Measurements from ENCODE around the gene TSPAN10. TPM values are rescaled to one million over a fixed set of nuclear protein-coding genes. Genes with fewer than 3 reads are reported as not detected.
"Not testable (repeated sequence)": the region's sequence is repeated elsewhere in the genome, so short reads cannot be mapped to it uniquely, and the experiment has no call there.

TSPAN10 gene
- total RNA-seq, 1 donor from 2014 or later, result 2.7 TPM

DNA sequence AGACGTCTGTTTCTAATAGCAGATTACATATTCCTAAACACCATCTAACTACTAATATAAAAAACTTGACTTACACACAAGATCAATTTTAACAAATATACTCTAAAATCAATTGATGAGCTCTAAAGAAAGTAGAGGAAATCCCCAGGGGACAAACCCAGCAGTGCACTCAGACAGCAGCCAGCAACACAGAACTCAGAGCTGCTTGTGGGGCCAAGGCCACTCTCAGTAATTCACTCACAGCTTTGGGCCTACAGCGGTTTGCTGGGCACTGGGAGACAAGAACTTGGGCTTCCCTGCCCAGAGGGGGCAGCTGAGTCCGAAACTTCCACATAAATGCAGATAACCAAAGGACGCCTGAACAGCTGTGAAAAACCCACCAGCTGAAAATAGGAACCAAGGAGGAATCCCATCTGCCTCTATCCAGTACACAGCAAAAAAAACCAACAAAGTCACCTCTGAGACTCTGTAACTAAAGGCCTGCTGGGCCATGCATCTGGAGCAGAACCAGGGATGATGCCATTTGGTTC lies 21.5 kb upstream of the TSPAN10 start:
- Histone ChIP-seq H3K27me3 (ENCODE audit: insufficient read depth, low read length) (no peaks in the 10 kb centered on the region), H3K27ac (ENCODE audit: low read depth, low read length) (no peak overlapping the region), H3K9me3 (ENCODE audit: insufficient read depth, low read depth, low read length) (no peaks in the 10 kb centered on the region), H3K4me1 (ENCODE audit: insufficient read depth, low read length) (peaks cover 3% of the 10 kb centered on the region), H3K4me3 (ENCODE audit: insufficient read depth, low read depth, low read length) (no peak overlapping the region), H3K4me2 (ENCODE audit: low read length) (no peak overlapping the region), H2AFZ (ENCODE audit: low read depth, low read length) (no peak overlapping the region), H4K20me1 (ENCODE audit: insufficient read depth, low read length) (peaks cover 60% of the 10 kb centered on the region), H3K79me2 (ENCODE audit: insufficient read depth, low read length) (peaks cover 60% of the 10 kb centered on the region), H3K36me3 (ENCODE audit: insufficient read depth, low read length) (peaks cover 18% of the 10 kb centered on the region), H3K9ac (ENCODE audit: low read length) (no peak overlapping the region)
- no peak overlapping the region for H3K27ac Mint-ChIP-seq (ENCODE audit: unreplicated experiment)
- H3K36me3 Mint-ChIP-seq (ENCODE audit: low read depth, unreplicated experiment), result peaks cover 29% of the 10 kb centered on the region
- H3K4me1 Mint-ChIP-seq (ENCODE audit: low read depth, unreplicated experiment), result peaks cover 21% of the 10 kb centered on the region
- H3K4me3 Mint-ChIP-seq (ENCODE audit: unreplicated experiment), result no peak overlapping the region
- FAIRE-seq, result no peak
- no peak for DNase-seq (ENCODE audit: low read depth)
- H3K9me3 Mint-ChIP-seq (ENCODE audit: unreplicated experiment), result no peaks in the 10 kb centered on the region
- TF ChIP-seq CTCF (IDR thresholded peaks at IDR 0.05; ENCODE audit: insufficient read depth, low read depth, low read length) (no peak), EZH2 (IDR thresholded peaks at IDR 0.05; ENCODE audit: insufficient read depth, low read length) (no peak)
- H3K27me3 Mint-ChIP-seq (ENCODE audit: low read depth, unreplicated experiment), result no peaks in the 10 kb centered on the region

DNA sequence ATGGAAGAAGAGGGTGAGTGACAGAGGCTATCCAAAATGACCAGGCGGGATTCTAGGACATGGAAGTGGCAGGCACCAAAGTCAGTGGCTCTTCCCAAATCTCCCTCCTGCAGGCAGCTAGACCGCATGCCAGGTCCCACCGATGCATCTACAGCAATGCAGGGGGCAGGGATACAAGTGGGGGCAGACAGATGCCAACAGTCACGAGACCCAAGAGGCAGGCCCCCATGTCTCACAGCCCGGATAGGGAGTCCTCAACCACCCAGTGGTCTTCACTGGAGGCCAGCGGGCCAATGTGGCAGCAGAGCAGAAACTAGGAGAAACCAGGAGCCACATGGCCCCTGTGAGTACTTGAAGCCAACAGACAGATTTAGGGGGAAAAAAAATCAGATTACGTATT lies 20.1 kb upstream of the TSPAN10 start:
- Histone ChIP-seq H3K9me3 (ENCODE audit: insufficient read depth, low read depth, low read length) (no peaks in the 10 kb centered on the region), H2AFZ (ENCODE audit: low read depth, low read length) (no peak overlapping the region), H3K4me2 (ENCODE audit: low read length) (no peak overlapping the region), H3K27me3 (ENCODE audit: insufficient read depth, low read length) (no peaks in the 10 kb centered on the region), H3K4me3 (ENCODE audit: insufficient read depth, low read depth, low read length) (no peak overlapping the region), H3K4me1 (ENCODE audit: insufficient read depth, low read length) (peaks cover 3% of the 10 kb centered on the region), H3K27ac (ENCODE audit: low read depth, low read length) (no peak overlapping the region), H3K9ac (ENCODE audit: low read length) (no peak overlapping the region), H4K20me1 (ENCODE audit: insufficient read depth, low read length) (peaks cover 70% of the 10 kb centered on the region), H3K79me2 (ENCODE audit: insufficient read depth, low read length) (peaks cover 71% of the 10 kb centered on the region), H3K36me3 (ENCODE audit: insufficient read depth, low read length) (peaks cover 32% of the 10 kb centered on the region)
- H3K27ac Mint-ChIP-seq (ENCODE audit: unreplicated experiment), result peak overlapping the region; percentile 7
- DNase-seq (ENCODE audit: low read depth), result no peak
- H3K9me3 Mint-ChIP-seq (ENCODE audit: unreplicated experiment), result no peaks in the 10 kb centered on the region
- peaks cover 39% of the 10 kb centered on the region for H3K36me3 Mint-ChIP-seq (ENCODE audit: low read depth, unreplicated experiment)
- peaks cover 21% of the 10 kb centered on the region for H3K4me1 Mint-ChIP-seq (ENCODE audit: low read depth, unreplicated experiment)
- no peak for FAIRE-seq
- no peaks in the 10 kb centered on the region for H3K27me3 Mint-ChIP-seq (ENCODE audit: low read depth, unreplicated experiment)
- no peak for TF ChIP-seq CTCF (IDR thresholded peaks at IDR 0.05; ENCODE audit: insufficient read depth, low read depth, low read length)
- TF ChIP-seq EZH2 (IDR thresholded peaks at IDR 0.05; ENCODE audit: insufficient read depth, low read length), result no peak
- H3K4me3 Mint-ChIP-seq (ENCODE audit: unreplicated experiment), result no peak overlapping the region

DNA sequence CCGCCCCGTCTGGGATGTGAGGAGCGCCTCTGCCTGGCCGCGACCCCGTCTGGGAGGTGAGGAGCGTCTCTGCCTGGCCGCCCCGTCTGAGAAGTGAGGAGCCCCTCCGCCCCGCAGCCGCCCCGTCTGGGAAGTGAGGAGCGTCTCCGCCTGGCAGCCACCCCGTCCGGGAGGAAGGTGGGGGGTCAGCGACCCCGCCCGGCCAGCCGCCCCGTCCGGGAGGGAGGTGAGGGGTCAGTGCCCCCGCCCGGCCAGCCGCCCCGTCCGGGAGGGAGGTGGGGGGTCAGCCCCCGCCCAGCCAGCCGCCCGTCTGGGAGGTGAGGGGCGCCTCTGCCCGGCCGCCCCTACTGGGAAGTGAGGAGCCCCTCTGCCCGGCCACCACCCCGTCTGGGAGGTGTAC lies 18.7 kb upstream of the TSPAN10 start:
- H3K79me2 ChIP-seq (ENCODE audit: insufficient read depth, low read length), result peaks cover 66% of the 10 kb centered on the region
- not testable (repeated sequence) for H3K9ac ChIP-seq (ENCODE audit: low read length); H3K4me3 Mint-ChIP-seq (ENCODE audit: unreplicated experiment); H2AFZ ChIP-seq (ENCODE audit: low read depth, low read length); H3K4me1 ChIP-seq (ENCODE audit: insufficient read depth, low read length); H3K4me2 ChIP-seq (ENCODE audit: low read length); FAIRE-seq; H3K9me3 Mint-ChIP-seq (ENCODE audit: unreplicated experiment); H3K27me3 Mint-ChIP-seq (ENCODE audit: low read depth, unreplicated experiment); H3K9me3 ChIP-seq (ENCODE audit: insufficient read depth, low read depth, low read length); H3K4me3 ChIP-seq (ENCODE audit: insufficient read depth, low read depth, low read length); H3K27ac Mint-ChIP-seq (ENCODE audit: unreplicated experiment); H3K27ac ChIP-seq (ENCODE audit: low read depth, low read length); DNase-seq (ENCODE audit: low read depth); H3K27me3 ChIP-seq (ENCODE audit: insufficient read depth, low read length)
- peaks cover 28% of the 10 kb centered on the region for H3K36me3 Mint-ChIP-seq (ENCODE audit: low read depth, unreplicated experiment)
- H4K20me1 ChIP-seq (ENCODE audit: insufficient read depth, low read length), result peaks cover 68% of the 10 kb centered on the region
- peaks cover 17% of the 10 kb centered on the region for H3K4me1 Mint-ChIP-seq (ENCODE audit: low read depth, unreplicated experiment)
- H3K36me3 ChIP-seq (ENCODE audit: insufficient read depth, low read length), result peaks cover 34% of the 10 kb centered on the region

Data from astrocyte (in vitro differentiated cells and primary cell).